Activated gamma-delta T cell treated with Interleukin-2 at 50 U/mL for 16 hours (primary cell): ENCODE results near the gene ATP2B2.

ENCODE experiments used
- DNase-seq: peaks from one replicate; pipeline ENCODE4 v3.0.0-alpha.2; 2020

The ATP2B2 gene

DNA sequence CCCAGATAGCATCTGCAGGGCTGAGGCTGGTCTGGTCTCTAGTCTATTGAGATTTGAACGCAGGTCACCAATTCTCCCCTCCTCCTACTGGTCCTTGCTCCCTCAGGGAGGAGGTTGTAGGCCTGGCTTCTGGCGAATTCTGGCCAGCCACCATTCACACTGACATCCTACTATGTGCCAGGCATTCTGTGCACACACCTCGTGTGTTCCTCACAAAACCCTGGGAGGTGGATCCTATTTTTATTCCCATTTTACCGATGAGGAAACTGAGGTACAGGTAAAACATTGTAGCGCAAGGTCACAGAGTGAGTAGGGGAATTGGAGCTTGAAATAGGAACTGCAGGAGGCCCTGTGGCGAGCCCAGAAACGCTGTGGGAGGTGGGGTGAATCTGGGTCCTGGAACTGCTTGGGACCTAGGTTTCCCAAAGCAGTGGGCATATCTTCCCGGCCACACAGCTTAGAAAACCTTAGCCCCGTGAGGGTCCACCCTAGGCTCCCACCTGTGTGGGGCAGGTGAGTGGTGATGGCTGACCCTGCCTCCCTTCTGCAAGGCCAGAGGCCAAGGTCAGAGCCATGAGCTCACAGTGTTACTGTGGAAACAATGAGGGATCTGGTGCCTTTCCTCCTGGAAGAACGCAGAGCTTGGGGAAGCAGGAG, 4.8 kb upstream of the ATP2B2 start:
- no peak for DNase-seq

DNA sequence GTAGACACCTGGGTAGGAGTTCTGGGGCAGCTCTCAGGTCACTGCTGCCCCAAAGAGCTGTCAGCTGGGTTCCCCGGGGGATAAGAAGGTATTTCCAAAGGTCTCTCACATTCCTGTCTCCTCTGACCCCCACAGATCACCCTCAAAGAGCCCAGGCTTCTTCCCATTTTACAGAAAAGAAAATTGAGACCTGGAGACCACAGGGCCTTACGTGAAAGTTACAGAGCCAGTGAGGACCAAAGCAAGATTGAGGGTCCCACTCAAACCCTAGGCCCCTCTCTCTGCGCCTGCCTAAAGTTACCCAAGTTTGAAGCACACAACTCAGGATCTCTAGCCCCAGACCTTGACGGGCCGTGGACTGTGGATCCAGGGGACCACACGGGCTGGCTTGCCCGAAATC, 3.9 kb upstream of the ATP2B2 start:
- no peak for DNase-seq

DNA sequence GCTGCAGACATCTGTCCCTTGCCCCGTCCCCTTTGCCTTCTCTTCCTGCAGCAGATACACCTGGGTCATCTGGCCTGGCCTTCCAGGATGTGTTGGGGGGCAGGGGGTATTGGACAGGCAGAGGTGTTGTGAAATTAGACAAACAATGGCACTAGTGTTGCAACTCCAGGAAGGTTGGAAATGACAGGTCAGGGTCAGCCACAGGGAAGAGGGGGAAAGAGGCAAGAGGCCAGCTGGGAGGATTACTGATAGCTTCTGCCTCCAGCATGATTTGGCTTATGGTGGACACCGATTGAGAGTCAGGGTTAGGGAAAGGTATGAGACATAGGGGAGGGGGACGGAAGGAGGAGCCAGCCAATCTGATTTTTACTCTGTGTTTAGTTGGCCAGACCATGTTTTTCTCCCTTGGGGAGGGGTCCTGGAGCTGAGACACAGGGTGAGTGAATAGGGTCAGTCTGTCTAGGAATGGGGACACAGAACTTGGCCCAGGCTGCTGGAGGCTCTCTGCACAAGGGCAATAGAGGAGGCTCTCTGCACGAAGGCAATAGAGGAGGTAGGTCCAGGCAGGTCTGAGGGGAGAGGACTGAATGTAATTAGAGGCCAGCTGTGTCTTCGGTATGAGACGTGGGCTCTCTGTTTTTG, 3.4 kb upstream of the ATP2B2 start:
- DNase-seq = no peak

DNA sequence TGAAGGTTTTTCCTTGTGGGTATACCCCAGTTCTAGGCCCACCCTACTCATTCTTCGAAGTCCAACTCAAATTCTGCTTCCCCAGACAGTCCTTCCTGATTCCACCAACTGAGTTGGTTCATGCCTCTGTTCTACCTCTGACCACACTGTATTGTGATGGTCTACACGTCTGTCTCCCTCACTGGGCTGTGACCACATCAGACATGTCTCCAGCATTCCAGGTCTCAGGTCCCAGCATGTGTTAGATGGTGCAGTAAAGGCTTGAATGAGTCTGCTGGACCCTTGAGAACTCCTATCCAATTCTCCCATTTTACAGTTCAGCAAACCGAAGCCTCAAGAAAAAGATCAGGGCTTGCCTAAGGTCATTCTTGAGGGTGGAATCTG, 2.8 kb upstream of the ATP2B2 start:
- no peak for DNase-seq

DNA sequence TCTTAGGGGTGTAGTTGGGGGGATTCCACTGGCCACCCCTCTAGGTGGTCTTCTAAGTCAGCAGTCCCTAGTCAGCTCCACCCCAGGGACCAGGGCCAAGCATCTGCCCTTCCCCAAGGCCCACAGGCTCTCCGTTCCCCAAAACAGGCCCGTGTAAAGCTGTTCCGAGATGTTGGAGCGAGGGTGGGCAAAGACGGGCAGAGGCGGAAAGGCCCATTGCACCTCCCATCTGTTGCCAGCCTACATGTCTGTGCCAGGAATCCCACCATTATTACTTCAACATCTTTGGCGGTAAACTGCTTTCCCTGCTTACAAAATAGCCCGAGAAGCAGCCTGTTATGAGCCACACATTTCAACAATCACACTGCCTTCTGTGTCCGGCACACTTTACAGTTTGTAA, 1.9 kb upstream of the ATP2B2 start:
- no peak for DNase-seq

DNA sequence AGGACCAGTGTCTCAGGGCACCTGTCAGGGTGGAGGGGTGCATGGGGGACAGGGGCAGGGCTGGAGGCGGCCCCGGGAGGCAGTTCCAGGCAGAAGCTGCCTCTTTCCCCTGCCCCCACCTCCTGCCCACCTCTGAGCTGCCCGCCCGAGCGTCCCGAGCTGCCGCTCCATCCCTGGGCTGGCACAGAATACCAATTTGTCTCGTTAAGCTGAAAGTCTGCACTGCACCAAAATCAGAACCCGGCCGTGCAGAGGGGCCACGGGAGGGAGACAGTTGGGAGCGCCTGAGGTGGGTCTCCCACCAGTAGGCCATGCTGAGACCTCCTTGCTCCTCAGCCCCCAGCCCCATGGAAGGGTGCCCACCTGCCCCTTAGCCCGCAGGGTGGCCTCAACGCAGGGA, 1.3 kb upstream of the ATP2B2 start:
- DNase-seq = no peak

DNA sequence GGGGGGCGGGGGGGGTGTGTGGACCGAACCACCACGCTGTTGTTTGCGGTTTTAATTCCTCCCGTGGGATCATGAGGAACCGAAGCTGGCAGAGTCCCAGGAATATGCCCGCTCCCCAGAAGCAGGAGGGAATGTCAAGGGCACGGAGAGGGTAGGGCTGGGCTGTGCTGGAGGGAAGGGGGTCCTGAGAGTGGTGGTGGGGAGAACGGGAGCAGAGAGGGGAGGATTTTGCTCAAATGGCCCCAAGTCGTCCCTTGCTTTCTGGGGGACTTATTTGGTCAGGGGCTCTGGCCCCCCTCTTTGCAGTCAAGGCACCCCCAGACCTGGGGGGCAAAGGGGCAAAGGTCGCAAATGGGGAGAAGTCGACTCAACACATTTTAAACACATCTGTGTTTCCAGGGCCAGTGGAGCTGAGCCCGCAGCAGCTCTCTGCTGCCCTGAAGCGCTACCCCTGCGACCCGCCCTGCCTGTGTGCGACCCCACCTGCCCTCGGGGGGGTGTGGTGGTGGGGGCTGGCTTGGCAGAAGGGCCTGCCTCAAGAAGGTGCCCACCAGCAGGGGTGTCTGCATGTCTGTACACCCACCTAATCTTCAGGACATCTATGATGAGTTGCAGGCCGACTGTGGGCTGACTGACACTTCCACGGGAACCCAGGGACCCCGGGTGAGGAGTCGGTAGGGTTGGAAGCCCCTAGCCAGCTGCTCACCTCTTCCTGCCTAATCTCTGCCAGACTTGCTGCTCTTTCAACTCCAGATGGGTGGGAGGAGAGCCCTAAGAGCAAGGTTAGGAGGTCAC, 602 bp upstream of the ATP2B2 start:
- DNase-seq = no peak

DNA sequence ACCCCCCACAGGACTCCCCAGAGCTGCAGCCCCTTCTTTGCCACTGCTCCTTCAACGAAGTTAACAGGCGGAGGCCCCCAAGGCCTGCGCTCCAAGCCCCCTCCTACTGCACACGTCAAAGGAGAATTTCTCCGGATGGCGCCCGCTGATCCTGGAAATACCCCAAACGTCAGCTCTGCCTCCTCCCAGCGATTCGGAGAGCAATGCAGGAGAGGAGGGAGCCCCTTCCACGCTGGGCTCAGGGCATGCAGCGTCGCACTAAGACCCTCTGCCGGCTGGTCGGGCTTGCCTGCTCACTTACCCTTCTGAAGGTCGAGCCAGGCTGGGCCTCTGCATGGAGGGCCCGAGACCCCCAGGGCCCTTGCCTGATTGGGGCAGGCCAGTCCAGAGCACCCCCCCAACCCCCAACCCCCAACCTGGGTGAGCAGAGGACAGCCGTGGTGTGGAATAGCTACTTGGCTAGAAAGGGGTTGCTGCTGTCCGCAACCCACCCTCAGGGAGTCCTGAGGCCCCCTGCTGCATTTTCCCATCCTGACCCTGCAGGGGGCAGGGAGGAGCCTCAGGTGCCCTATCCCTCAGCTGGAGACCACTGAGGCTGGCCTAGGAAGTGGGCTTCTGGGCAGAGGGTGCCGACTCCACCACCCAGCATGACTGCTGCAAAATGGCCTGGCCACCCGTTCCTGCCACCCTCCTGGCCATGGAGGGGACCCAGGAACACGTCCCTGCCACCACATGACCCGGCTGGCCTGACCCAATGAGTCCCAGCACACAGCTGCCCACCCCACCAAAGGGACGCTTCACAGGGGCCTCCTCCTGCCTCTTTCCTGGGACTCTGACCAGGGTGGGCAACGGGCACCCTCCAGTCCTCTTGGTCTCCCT, 976 bp downstream of the ATP2B2 start:
- no peak for DNase-seq

DNA sequence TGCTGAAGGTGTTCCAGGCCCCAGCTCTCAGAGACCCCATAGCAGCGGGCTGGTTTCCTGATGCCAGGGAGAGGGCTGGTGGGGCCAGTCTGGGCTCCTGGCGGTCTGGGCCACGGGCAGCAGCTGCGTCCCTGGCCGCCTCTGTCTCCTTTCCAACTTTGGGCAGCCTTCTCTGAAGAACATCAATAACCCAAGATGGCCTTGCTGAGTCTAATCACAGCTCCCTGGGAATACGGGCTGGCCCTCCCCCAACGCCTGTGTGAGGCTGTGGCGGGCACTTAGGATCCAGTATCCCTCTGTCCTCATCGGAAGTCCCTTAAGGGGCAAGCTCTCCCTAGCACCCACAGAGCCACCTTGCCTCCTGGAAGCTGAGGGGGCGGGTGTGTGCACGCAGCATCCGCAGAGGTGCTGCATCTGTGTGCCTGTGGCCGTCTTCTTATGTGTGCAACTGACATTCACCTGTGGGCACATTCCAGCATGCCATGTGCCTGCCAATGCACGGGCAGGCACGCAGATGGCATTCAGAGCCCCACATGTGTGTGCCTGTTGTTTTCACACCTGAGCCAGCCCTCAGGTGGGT, 2.1 kb downstream of the ATP2B2 start:
- no peak for DNase-seq

DNA sequence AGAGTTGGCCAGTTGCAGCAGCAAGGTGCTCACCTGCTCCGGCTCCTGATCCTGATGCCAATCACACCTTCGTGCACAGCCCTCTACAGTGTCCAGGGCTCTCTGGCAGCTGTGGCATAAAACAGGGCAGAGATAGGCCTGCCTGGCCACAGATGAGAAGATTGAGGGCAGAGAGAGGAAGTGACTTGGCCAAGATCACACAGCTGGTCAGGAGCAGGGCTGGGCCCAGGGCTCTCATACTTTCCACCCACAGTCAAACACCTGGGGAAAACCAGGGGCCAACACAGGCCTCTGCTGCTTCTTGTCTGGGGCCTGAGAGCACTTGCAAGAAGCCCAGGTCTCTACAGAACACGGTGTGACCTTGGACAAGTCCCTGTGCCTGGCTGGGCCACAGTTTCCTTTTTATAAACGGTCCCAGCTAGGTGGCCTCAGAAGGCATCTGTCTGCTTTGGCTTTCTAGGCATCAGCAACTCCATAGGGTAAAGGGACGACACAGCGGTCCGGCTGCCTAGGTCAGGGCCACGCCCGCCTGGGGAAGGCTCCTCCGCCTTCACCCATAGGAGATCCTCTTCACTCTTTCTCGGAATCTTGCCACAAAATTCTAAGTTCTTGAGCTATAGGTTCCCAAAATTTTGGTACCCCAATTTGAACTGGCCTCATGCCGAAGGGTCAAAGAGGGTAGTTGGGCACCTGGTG, 3.1 kb downstream of the ATP2B2 start:
- DNase-seq = no peak

DNA sequence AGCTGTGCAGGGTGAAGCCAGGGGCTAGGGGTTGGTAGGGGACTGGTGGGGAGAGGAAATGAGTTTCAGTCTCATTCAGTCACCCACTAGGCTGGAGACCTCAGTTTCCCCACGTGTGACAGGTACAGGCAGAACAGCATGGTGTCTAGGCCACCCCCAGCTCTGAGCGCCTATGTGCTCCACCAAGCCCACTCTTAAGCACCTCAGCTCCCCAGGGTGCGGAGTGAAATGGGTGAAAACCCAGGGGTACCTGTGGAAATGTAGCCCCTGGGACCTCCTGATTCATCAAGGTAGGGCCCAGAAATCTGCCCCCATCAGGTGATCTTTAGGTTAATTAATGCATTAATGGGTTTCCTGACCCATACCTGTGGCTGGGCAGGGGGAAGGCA, 3.7 kb downstream of the ATP2B2 start:
- DNase-seq = no peak

DNA sequence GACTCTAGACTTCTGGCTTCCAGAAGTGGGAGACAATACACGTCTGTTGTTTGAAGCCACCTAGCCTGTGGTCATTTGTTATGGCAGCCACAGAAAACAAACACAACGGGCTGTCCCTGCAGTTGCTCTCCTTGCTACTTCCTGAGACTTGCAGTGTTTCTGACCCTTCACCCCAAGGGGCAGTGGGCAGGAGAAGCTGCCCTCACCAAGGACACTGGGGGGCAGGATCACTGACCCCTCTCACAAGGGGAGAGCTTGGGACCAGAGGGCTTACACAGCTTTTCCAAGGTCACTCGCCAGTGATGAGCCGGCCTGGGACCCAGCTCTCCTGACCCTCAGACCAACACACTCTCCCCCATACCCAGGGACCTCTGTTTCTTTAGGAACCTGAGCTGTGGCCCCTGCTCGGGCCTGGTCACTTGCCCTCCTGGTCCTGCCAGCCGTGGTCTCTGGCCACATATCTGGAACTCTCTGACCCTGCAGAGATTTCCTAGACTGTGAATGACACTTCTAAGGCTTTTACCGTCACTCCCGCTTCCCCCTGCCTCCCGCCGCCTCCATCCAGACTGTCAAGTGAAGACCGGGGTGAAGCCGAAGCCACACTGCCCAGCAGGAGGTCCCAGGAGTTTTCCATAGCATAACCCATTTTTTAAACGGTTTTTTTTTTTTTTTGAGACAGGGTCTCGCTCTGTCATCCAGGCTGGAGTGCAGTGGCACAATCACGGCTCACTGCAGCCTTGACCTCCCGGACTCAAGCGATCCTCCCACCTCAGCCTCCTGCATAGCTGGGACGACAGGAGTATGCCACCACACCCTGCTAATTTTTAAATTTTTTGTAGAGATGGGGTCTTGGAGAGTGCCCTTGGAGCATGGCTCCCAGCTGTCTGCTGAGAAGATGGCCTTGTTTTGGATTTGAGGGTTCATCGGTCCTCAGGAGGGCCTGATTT, 4.4 kb downstream of the ATP2B2 start:
- DNase-seq = no peak

DNA sequence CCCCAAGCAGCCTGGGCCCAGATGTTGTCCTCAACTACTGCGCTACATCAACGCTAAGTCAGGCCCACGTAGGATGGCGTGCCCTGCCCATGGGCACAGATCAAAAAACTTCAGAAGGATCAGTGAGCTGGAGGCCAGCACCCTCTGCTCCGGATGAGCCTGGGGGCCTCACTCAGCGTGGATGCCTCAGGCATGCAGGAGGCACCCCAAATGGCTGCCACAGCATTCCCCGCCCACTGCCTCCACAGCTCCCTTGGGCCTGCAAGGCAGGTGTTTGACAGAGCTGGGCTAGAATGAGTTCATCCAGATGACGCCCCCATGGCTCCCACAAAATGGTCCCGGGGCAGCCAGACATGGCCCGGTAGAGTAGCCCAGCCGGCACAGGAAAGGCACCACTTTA, 7.1 kb downstream of the ATP2B2 start:
- DNase-seq = no peak

DNA sequence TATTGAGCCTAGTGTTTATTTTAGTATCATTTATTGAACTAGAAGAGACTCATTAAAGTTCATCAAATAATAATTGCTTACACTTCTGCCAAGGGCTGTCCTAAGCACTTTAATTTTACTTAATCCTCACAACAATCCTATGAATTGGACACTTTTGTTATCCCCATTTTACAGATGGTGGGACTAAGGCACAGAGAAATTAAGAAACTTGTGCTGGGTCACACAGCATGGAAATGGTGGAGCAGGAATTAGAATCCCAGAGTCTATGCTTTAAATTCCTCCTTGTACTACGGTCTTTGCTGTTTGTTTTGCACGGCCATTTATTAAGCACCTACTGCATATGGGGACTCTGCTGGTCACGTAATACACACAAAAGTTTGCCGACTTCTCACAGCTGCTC, 7.9 kb downstream of the ATP2B2 start:
- DNase-seq = no peak

DNA sequence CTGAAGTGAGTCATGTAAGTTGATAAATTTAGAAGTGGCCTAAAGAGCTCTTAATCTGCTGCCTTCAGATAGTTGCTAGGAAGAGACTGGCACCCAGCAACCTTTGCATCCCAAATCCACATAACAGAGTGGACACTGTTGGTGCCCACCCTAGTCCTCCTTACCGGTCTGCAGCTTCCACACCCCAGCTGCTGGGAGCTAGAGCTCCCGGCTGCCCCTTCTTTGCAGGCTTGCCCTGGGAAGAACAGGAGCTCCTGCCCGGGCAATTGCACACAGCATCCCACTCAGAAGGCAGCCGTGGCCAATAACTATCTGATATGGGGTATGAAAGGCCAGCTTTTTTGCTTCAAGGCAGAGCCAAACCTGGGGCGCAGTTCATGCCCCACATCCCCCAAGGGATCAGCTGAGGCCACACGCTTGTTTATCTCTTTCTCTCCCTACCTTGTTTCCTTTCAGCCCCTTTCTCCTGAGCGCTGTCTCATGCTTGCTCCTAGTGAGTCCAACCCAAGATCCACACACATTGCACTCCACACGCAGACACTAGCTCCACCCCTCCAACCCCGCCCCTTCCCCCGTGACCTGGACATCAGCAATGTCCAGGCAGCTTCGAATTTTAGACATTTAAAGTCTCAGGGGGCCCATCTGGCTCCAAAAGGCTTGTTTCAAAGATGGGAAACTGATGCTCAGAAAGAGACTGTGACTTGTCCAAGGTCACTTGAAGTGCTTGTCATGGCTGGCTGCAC, 9.1 kb downstream of the ATP2B2 start:
- DNase-seq = no peak

DNA sequence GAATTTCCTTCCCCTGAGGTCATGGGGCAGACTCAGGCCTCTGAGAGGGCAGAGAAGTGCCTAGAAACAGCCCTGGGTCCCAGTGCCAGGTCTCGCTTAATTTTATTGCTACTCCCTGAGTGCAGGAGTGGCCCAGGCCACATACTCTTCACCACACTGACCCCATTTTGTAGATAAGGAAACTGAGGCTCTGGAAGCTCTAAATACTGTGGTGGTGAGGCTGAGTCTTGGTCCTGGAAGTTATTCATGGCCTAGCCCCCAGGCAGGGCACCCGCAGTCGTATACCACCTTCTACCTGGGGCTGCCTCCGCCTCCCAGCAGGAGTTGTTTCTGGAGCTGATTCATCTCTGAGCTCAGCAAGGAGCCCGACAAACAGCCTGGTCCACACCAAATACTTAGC, 9.8 kb downstream of the ATP2B2 start:
- no peak for DNase-seq

DNA sequence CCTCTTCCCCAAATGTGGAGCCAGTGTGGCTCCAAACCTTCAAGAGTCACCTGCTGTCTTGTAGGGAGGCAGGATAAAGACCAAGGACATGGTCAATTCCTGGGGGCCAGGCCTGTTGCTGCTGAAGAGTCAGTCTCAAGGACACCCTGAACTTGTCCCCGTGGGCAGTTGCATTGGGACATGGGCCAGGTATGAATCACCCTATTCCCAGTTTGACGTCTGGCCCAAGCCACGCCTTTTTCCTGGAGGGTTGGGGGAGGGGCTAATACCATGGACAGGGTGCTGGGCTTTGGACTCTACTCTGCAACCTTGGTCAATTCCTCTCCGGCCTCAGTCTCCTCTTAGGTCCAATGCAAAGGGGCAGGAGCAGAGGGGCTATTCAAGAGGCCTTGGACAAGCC, 10.4 kb downstream of the ATP2B2 start:
- DNase-seq = no peak

DNA sequence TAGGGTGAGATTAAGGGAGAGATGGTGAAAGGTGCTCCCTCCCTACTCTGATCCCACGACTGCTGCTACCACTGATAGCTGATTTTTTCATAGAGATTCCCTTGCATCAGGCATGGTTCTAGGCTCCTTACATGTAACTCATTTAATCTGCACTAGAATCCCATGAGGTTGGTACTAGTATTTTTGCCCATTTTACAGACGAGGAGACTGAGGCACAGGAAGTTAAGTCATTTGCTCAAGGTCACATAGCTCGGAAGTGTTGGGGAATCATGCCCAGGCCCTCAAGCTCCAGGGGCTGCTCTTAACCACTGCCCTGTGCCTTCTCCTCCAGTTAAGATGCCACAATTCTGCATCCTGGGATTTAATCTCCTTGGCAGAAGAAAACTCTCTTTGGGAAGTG, 11.2 kb downstream of the ATP2B2 start:
- no peak for DNase-seq

DNA sequence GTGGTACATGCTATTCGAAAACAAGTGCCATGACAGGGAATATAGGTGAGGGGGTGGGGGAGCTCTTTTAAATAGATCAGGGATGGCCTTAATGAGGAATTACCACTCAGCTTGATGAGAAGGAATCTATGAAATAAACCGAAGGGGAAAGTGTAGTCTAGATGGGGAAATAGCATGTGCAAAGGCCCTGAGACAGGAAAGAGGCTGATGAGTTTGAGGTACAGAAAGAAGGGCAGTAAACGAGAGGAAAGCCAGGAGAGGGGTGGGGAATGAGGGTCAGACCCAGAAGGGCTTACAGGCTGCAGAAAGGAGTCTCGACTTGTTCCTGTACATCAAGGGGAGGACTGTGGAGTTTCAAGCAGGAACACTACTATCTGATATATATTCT, 12.2 kb downstream of the ATP2B2 start:
- no peak for DNase-seq
